Ishikawa (cell line): ENCODE data around the gene CBFA2T2.

ENCODE experiments used
- CEBPB ChIP-seq: IDR thresholded peaks from 2 replicates; pipeline ENCODE4 v1.6.1; 2012
- CREB1 ChIP-seq: IDR thresholded peaks from 2 replicates; pipeline ENCODE4 v1.6.1; 2012; ENCODE audit warnings: low read depth
- EGR1 ChIP-seq: IDR thresholded peaks from 2 replicates; pipeline ENCODE4 v1.6.1; 2012
- EP300 ChIP-seq: IDR thresholded peaks from 2 replicates; pipeline ENCODE4 v1.6.1; 2012; ENCODE audit warnings: borderline replicate concordance
- FOXM1 ChIP-seq: IDR thresholded peaks from 2 replicates; pipeline ENCODE4 v1.6.1; 2012; ENCODE audit warnings: low read depth, borderline replicate concordance
- MAX ChIP-seq: IDR thresholded peaks from 2 replicates; pipeline ENCODE4 v1.6.1; 2012
- NFIC ChIP-seq: IDR thresholded peaks from 2 replicates; pipeline ENCODE4 v1.6.1; 2012
- RAD21 ChIP-seq: IDR thresholded peaks from 2 replicates; pipeline ENCODE4 v1.6.1; 2012; ENCODE audit warnings: low read depth
- REST ChIP-seq: IDR thresholded peaks from 2 replicates; pipeline ENCODE4 v1.6.1; 2012; ENCODE audit warnings: low read depth, mild to moderate bottlenecking
- TAF1 ChIP-seq: IDR thresholded peaks from 2 replicates; pipeline ENCODE4 v1.6.1; 2012; ENCODE audit warnings: low read depth, mild to moderate bottlenecking
- TCF12 ChIP-seq: IDR thresholded peaks from 2 replicates; pipeline ENCODE4 v1.6.1; 2012; ENCODE audit warnings: low read depth
- TEAD4 ChIP-seq: IDR thresholded peaks from 2 replicates; pipeline ENCODE4 v1.6.1; 2012
- USF1 ChIP-seq: IDR thresholded peaks from 2 replicates; pipeline ENCODE4 v1.6.1; 2012
- YY1 ChIP-seq: IDR thresholded peaks from 2 replicates; pipeline ENCODE4 v1.6.1; 2012; ENCODE audit warnings: low read depth
- ZBTB7A ChIP-seq: IDR thresholded peaks from 2 replicates; pipeline ENCODE4 v1.6.1; 2012; ENCODE audit warnings: low read depth

Gene CBFA2T2

GRCh38 chr20:33658510-33658909 lies 168.6 kb downstream of the CBFA2T2 start:
- TF ChIP-seq ZBTB7A, result no peak
- no peak for TF ChIP-seq CREB1
- TF ChIP-seq NFIC, result no peak
- TF ChIP-seq EP300, result no peak
- no peak for TF ChIP-seq EGR1
- no peak for TF ChIP-seq REST
- TF ChIP-seq FOXM1, result no peak
- no peak for TF ChIP-seq RAD21
- TF ChIP-seq TEAD4, result no peak
- no peak for TF ChIP-seq TCF12
- TF ChIP-seq TAF1, result no peak
- TF ChIP-seq MAX, result no peak
- TF ChIP-seq YY1, result no peak
- no peak for TF ChIP-seq USF1
- TF ChIP-seq CEBPB, result no peak

GRCh38 chr20:33658929-33659328 lies 169.0 kb downstream of the CBFA2T2 start:
- no peak for TF ChIP-seq TEAD4
- TF ChIP-seq FOXM1, result no peak
- no peak for TF ChIP-seq CEBPB
- TF ChIP-seq REST, result no peak
- no peak for TF ChIP-seq EGR1
- no peak for TF ChIP-seq NFIC
- TF ChIP-seq USF1, result no peak
- TF ChIP-seq EP300, result no peak
- TF ChIP-seq MAX, result no peak
- no peak for TF ChIP-seq RAD21
- no peak for TF ChIP-seq CREB1

GRCh38 chr20:33659341-33660034 lies 169.6 kb downstream of the CBFA2T2 start:
- TF ChIP-seq EP300, result no peak
- TF ChIP-seq NFIC, result no peak
- TF ChIP-seq ZBTB7A, result no peak
- TF ChIP-seq CREB1, result no peak
- TF ChIP-seq TAF1, result no peak
- no peak for TF ChIP-seq FOXM1
- no peak for TF ChIP-seq CEBPB
- TF ChIP-seq EGR1, result no peak
- no peak for TF ChIP-seq TCF12
- no peak for TF ChIP-seq RAD21
- TF ChIP-seq USF1, result no peak
- no peak for TF ChIP-seq TEAD4
- no peak for TF ChIP-seq REST
- TF ChIP-seq MAX, result no peak
- no peak for TF ChIP-seq YY1
